SK-N-SH (cell line): ENCODE measurements around the gene MX2.

ENCODE experiments used
- FOXM1 ChIP-seq: IDR thresholded peaks from 2 replicates; pipeline ENCODE4 v1.4.0; 2012; ENCODE audit warnings: low read depth, mild to moderate bottlenecking
- NRF1 ChIP-seq: IDR thresholded peaks from 2 replicates; pipeline ENCODE4 v1.6.1; 2012; ENCODE audit warnings: low read depth, mild to moderate bottlenecking, low read length
- POLR2AphosphoS5 ChIP-seq: IDR thresholded peaks from 2 replicates; pipeline ENCODE4 v1.6.1; 2012; ENCODE audit warnings: low read depth, low read length
- TF ChIP-seq, protein P1 (sequence below): fragments of 200-600 bp; sonication (generic); IDR thresholded peaks from 2 replicates; pipeline ENCODE4 v1.6.1; 2017; ENCODE audit warnings: antibody characterized with exemption, mild to moderate bottlenecking, moderate library complexity

- TF ChIP-seq, protein P1, sequence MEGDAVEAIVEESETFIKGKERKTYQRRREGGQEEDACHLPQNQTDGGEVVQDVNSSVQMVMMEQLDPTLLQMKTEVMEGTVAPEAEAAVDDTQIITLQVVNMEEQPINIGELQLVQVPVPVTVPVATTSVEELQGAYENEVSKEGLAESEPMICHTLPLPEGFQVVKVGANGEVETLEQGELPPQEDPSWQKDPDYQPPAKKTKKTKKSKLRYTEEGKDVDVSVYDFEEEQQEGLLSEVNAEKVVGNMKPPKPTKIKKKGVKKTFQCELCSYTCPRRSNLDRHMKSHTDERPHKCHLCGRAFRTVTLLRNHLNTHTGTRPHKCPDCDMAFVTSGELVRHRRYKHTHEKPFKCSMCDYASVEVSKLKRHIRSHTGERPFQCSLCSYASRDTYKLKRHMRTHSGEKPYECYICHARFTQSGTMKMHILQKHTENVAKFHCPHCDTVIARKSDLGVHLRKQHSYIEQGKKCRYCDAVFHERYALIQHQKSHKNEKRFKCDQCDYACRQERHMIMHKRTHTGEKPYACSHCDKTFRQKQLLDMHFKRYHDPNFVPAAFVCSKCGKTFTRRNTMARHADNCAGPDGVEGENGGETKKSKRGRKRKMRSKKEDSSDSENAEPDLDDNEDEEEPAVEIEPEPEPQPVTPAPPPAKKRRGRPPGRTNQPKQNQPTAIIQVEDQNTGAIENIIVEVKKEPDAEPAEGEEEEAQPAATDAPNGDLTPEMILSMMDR = no peak
- no peak for TF ChIP-seq NRF1
- TF ChIP-seq POLR2AphosphoS5 = no peak
- no peak for TF ChIP-seq FOXM1
Measured at GRCh38 chr21:41449613-41450012, 87.8 kb downstream of the MX2 start.
